GM12878 (cell line): Measurements from ENCODE around the gene NXN. TPM values are rescaled to one million over a fixed set of nuclear protein-coding genes. Genes with fewer than 3 reads are reported as not detected.

Experiments used
- ATAC-seq: fragments of 200-7000 bp; cut with Tn5 transposase; 3 replicates; pipeline ENCODE4 v1.9.1; 2020; ENCODE audit warnings: mild to moderate bottlenecking, moderate library complexity
- BruUV-seq: library from RNA; stranded (reverse); fragments of 400-500 nt; replicated peaks from 2 replicates; lab custom pipeline; 2021; lab: Mats Ljungman, UMichigan
- CTCF ChIA-PET: fragments of 300-600 bp; sonication (Branson Sonifier 250); formaldehyde crosslinking; extraction: SDS; loops from one replicate; lab custom pipeline; 2021; ENCODE audit warnings: inconsistent platforms; lab: Yijun Ruan, JAX
- POLR2A ChIA-PET: fragments of 350-600 bp; formaldehyde crosslinking; extraction: SDS; loops from one replicate; lab custom pipeline; 2021; ENCODE audit warnings: inconsistent platforms; lab: Charles Lee
- RAD21 ChIA-PET: fragments of 300-600 bp; sonication (Branson Sonifier 250); formaldehyde crosslinking; loops from one replicate; lab custom pipeline; 2023; ENCODE audit warnings: antibody characterized with exemption; ENCODE audit not compliant: unreplicated experiment; lab: Charles Lee
- SMC1A ChIA-PET: fragments of 300-600 bp; sonication (Branson Sonifier 250); formaldehyde crosslinking; loops from one replicate; lab custom pipeline; 2023; ENCODE audit not compliant: unreplicated experiment, uncharacterized antibody; lab: Charles Lee
- DNase-seq: peaks from one replicate; pipeline ENCODE4 v3.0.0-alpha.2; 2011; ENCODE audit warnings: low read depth, low spot score
- FAIRE-seq: peaks from 3 replicates; lab custom pipeline; 2011; peaks lifted over from hg19 to GRCh38; lab: Jason Lieb, UNC
- H2AFZ ChIP-seq: 2 replicates; pipeline ENCODE4 v1.6.0; 2011; ENCODE audit warnings: low read depth, low read length, control low read depth; ENCODE audit not compliant: control insufficient read depth
- H3K27ac ChIP-seq: 2 replicates; pipeline ENCODE4 v1.5.1; 2011; ENCODE audit warnings: control low read depth; ENCODE audit not compliant: control insufficient read depth, insufficient read depth
- H3K27me3 ChIP-seq, 2 experiments: replicated peaks in 1 of 2; 2 replicates each; pipeline versions ENCODE4 v1.6.0 to v1.6.1; 2011; ENCODE audit warnings: low read length in 1 of 2; ENCODE audit not compliant: control insufficient read depth in 2 of 2, insufficient read depth in 2 of 2
- H3K36me3 ChIP-seq, 2 experiments: 2 replicates each; pipeline ENCODE4 v1.5.1; 2011; ENCODE audit warnings: low read length in 1 of 2; ENCODE audit not compliant: control insufficient read depth in 2 of 2, insufficient read depth in 2 of 2
- H3K4me1 ChIP-seq: 2 replicates; pipeline ENCODE4 v1.6.1; 2011; ENCODE audit warnings: mild to moderate bottlenecking, low read length, moderate library complexity, mixed read lengths; ENCODE audit not compliant: control insufficient read depth, insufficient read depth
- H3K4me2 ChIP-seq: 2 replicates; pipeline ENCODE4 v1.6.0; 2011; ENCODE audit warnings: control low read depth; ENCODE audit not compliant: control insufficient read depth, insufficient read depth
- H3K4me3 ChIP-seq: fragments of 200-600 bp; sonication (generic); 2 replicates; pipeline ENCODE4 v1.5.1; 2016
- H3K79me2 ChIP-seq: 2 replicates; pipeline ENCODE4 v1.6.0; 2011; ENCODE audit warnings: low read length; ENCODE audit not compliant: control insufficient read depth, insufficient read depth
- H3K9ac ChIP-seq: 2 replicates; pipeline ENCODE4 v1.8.0; 2011; ENCODE audit warnings: low read length, control low read depth, mixed read lengths; ENCODE audit not compliant: control insufficient read depth, insufficient read depth
- H3K9me3 ChIP-seq: replicated peaks from 3 replicates; pipeline ENCODE4 v1.5.1; 2011; ENCODE audit warnings: mild to moderate bottlenecking, low read length; ENCODE audit not compliant: control insufficient read depth, insufficient read depth
- H4K20me1 ChIP-seq: 2 replicates; pipeline ENCODE4 v1.6.0; 2011; ENCODE audit not compliant: control insufficient read depth, insufficient read depth
- GATAD2B ChIP-seq: fragments of 450-650 bp; conservative IDR thresholded peaks from 2 replicates; pipeline ENCODE4 v1.6.1; 2017; ENCODE audit warnings: low read depth, mild to moderate bottlenecking, moderate library complexity
- HCFC1 ChIP-seq: fragments of 150-350 bp; IDR thresholded peaks from 2 replicates; pipeline ENCODE4 v1.6.1; 2014; ENCODE audit warnings: low read length
- HDGF ChIP-seq: fragments of 450-650 bp; IDR thresholded peaks from 2 replicates; pipeline ENCODE4 v1.6.1; 2016; ENCODE audit warnings: antibody characterized with exemption
- IKZF2 ChIP-seq, 2 experiments: fragments of 450-650 bp; IDR thresholded peaks; 2 replicates each; pipeline ENCODE4 v1.6.1; 2017; ENCODE audit warnings: mild to moderate bottlenecking in 2 of 2, moderate library complexity in 2 of 2
- NR2F1 ChIP-seq: fragments of 450-650 bp; conservative IDR thresholded peaks from 2 replicates; pipeline ENCODE4 v1.6.1; 2017; ENCODE audit warnings: mild to moderate bottlenecking
- PAX5 ChIP-seq: IDR thresholded peaks from 2 replicates; pipeline ENCODE4 v1.6.1; 2011; ENCODE audit warnings: low read depth, low read length, borderline replicate concordance
- POLR2AphosphoS2 ChIP-seq: IDR thresholded peaks from 2 replicates; pipeline ENCODE4 v1.6.1; 2011; ENCODE audit warnings: low read depth, mild to moderate bottlenecking, low read length, improper control_type of control experiment, moderate library complexity
- RUNX3 ChIP-seq: IDR thresholded peaks from 2 replicates; pipeline ENCODE4 v1.6.1; 2012; ENCODE audit warnings: low read length, inconsistent platforms
- TARDBP ChIP-seq: IDR thresholded peaks from 2 replicates; pipeline ENCODE4 v1.6.1; 2016; ENCODE audit warnings: borderline replicate concordance
- ZBED1 ChIP-seq: IDR thresholded peaks from 2 replicates; pipeline ENCODE4 v1.6.1; 2016; ENCODE audit warnings: borderline replicate concordance
- ZZZ3 ChIP-seq: IDR thresholded peaks from 2 replicates; pipeline ENCODE4 v1.6.1; 2011; ENCODE audit warnings: low read depth; ENCODE audit not compliant: control insufficient read depth, insufficient read length
- WGBS: methylation state at CpG from one replicate; pipeline ENCODE4 v1.1.6; 2016; ENCODE audit warnings: low lambda C conversion rate; ENCODE audit not compliant: insufficient replicate concordance, insufficient coverage; ENCODE audit errors: missing lambda C conversion rate; 5-methylcytosine and 5-hydroxymethylcytosine counted together
- in situ Hi-C: fragments of 300-500 bp; cut with MboI; formaldehyde crosslinking; loops from 9 replicates; pipeline ENCODE4 v1.14.3; 2018; ENCODE audit warnings: mixed read lengths
- intact Hi-C: fragments of 100-400 bp; cut with micrococcal nuclease; formaldehyde crosslinking; loops from one replicate; pipeline ENCODE4 v1.14.2; 2022; ENCODE audit not compliant: unreplicated experiment
- polyA plus RNA-seq, 11 experiments: library from polyadenylated mRNA; depleted of rRNA in 4 of 11; unstranded in 6 of 11; stranded (reverse) in 5 of 11; fragments of >200 nt; fragmentation: Nextera tagmentation in 4 of 11; fragmentation: Illumina TruSeq in 1 of 11; extraction: Ambion mirVana in 4 of 11; extraction: Trizol in 1 of 11; gene quantifications; 1 replicate in 1 of 11; 2 replicates in 10 of 11; pipeline versions ENCODE4 v1.2.1 to v1.2.3, GENCODE V29; 2011 to 2016; ENCODE audit warnings: inconsistent platforms in 2 of 11, missing spikeins in 2 of 11, low read depth in 1 of 11
- total RNA-seq, 4 experiments: library from RNA; depleted of rRNA in 3 of 4; stranded (reverse); fragments of >200 nt in 3 of 4; fragmentation: Illumina TruSeq in 1 of 4; extraction: Trizol in 1 of 4; gene quantifications; 2 replicates each; pipeline versions ENCODE4 v1.2.1 to v1.2.3, GENCODE V29; 2013 to 2021
- TF ChIP-seq, protein P1 (sequence below): IDR thresholded peaks from 2 replicates; pipeline ENCODE4 v1.6.1; 2011; ENCODE audit warnings: borderline replicate concordance, low read depth, mild to moderate bottlenecking, moderate library complexity, mixed read lengths, low read length; ENCODE audit not compliant: insufficient read depth; ENCODE audit errors: extremely low read length
- TF ChIP-seq, protein P2 (sequence below), 3 experiments: IDR thresholded peaks in 2 of 3; conservative IDR thresholded peaks in 1 of 3; 2 replicates each; pipeline ENCODE4 v1.5.1; 2011; ENCODE audit warnings: low read depth in 3 of 3, low read length in 3 of 3, mild to moderate bottlenecking in 3 of 3, control low read depth in 2 of 3, moderate library complexity in 2 of 3, inconsistent platforms in 1 of 3, mixed read lengths in 1 of 3; ENCODE audit not compliant: control insufficient read depth in 2 of 3, insufficient read depth in 1 of 3; ENCODE audit errors: extremely low read depth in 1 of 3
- TF ChIP-seq, protein P3 (sequence below): fragments of 450-650 bp; formaldehyde crosslinking; IDR thresholded peaks from 2 replicates; pipeline ENCODE4 v1.5.0; 2022; ENCODE audit warnings: mild to moderate bottlenecking, missing genetic modification characterization
- TF ChIP-seq, protein P4 (sequence below): IDR thresholded peaks from 2 replicates; pipeline ENCODE4 v1.6.1; 2011; ENCODE audit warnings: low read depth, mild to moderate bottlenecking, low read length, moderate library complexity, borderline replicate concordance; ENCODE audit errors: extremely low read depth

Gene NXN
- total and polyA plus RNA-seq, 10 of the 15 experiments (the other 5 are each of a cell fraction or from before 2014, with no cell fraction given) = 0.04 to 1.2 (median 0.30) TPM

DNA sequence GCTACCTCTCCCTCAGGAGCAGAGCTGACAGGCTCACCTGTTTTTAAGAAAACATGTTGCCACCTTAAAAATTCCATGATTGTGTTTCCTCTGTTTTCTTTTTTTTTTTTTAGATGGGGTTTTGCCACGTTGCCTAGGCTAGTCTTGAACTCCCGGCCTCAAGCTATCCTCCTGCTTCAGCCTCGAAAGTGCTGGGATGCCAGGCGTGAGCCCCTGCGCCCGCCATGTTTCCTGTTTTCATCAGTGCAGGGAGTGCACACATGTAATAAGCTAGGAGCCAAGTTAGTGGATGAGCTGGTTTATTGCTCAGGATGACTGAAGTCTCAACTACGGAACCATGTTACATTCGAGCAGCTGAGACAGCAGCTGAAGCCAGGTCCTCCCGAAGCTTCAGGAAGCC lies 183.9 kb downstream of the NXN start:
- no peak overlapping the region for H3K9ac ChIP-seq
- CTCF ChIA-PET = interaction anchor here (0.7 to 6.1 kb wide), 3 partner anchors 182 to 201 kb away, joined by 3 to 61 read pairs (median 6); partner anchors contain the start of genes NXN and TIMM22
- no peak for ATAC-seq
- SMC1A ChIA-PET = interaction anchor here (0.5 to 2.6 kb wide), 5 partner anchors 52 to 384 kb away, joined by 3 to 24 read pairs (median 3); partner anchors contain the start of gene NXN
- 85% methylated on average over 9 of the region's 9 CpGs for WGBS
- H3K4me3 ChIP-seq = no peak overlapping the region
- no peaks in the 10 kb centered on the region for H3K4me1 ChIP-seq
- BruUV-seq = no TSS peak
- in situ Hi-C loops = loop anchor here (5.0 kb wide), 1 partner anchor 192 kb away; no protein-coding TSS in a partner anchor
- TF ChIP-seq NR2F1 = no peak
- no peak for TF ChIP-seq ZZZ3
- TF ChIP-seq ZBED1 = no peak
- TF ChIP-seq, protein P1, sequence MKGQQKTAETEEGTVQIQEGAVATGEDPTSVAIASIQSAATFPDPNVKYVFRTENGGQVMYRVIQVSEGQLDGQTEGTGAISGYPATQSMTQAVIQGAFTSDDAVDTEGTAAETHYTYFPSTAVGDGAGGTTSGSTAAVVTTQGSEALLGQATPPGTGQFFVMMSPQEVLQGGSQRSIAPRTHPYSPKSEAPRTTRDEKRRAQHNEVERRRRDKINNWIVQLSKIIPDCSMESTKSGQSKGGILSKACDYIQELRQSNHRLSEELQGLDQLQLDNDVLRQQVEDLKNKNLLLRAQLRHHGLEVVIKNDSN = no peak
- no peak for TF ChIP-seq GATAD2B
- no peak for TF ChIP-seq HDGF
- no peak for TF ChIP-seq RUNX3
- TF ChIP-seq, protein P2, sequence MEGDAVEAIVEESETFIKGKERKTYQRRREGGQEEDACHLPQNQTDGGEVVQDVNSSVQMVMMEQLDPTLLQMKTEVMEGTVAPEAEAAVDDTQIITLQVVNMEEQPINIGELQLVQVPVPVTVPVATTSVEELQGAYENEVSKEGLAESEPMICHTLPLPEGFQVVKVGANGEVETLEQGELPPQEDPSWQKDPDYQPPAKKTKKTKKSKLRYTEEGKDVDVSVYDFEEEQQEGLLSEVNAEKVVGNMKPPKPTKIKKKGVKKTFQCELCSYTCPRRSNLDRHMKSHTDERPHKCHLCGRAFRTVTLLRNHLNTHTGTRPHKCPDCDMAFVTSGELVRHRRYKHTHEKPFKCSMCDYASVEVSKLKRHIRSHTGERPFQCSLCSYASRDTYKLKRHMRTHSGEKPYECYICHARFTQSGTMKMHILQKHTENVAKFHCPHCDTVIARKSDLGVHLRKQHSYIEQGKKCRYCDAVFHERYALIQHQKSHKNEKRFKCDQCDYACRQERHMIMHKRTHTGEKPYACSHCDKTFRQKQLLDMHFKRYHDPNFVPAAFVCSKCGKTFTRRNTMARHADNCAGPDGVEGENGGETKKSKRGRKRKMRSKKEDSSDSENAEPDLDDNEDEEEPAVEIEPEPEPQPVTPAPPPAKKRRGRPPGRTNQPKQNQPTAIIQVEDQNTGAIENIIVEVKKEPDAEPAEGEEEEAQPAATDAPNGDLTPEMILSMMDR (IDR thresholded peaks at IDR 0.05 in 2 of 3, conservative IDR thresholded peaks at IDR 0.05 in 1 of 3; ENCODE audit: control insufficient read depth in 2 of 3, extremely low read depth in 1 of 3, insufficient read depth in 1 of 3, low read depth in 3 of 3, low read length in 3 of 3) = no peak
- TF ChIP-seq, protein P3, sequence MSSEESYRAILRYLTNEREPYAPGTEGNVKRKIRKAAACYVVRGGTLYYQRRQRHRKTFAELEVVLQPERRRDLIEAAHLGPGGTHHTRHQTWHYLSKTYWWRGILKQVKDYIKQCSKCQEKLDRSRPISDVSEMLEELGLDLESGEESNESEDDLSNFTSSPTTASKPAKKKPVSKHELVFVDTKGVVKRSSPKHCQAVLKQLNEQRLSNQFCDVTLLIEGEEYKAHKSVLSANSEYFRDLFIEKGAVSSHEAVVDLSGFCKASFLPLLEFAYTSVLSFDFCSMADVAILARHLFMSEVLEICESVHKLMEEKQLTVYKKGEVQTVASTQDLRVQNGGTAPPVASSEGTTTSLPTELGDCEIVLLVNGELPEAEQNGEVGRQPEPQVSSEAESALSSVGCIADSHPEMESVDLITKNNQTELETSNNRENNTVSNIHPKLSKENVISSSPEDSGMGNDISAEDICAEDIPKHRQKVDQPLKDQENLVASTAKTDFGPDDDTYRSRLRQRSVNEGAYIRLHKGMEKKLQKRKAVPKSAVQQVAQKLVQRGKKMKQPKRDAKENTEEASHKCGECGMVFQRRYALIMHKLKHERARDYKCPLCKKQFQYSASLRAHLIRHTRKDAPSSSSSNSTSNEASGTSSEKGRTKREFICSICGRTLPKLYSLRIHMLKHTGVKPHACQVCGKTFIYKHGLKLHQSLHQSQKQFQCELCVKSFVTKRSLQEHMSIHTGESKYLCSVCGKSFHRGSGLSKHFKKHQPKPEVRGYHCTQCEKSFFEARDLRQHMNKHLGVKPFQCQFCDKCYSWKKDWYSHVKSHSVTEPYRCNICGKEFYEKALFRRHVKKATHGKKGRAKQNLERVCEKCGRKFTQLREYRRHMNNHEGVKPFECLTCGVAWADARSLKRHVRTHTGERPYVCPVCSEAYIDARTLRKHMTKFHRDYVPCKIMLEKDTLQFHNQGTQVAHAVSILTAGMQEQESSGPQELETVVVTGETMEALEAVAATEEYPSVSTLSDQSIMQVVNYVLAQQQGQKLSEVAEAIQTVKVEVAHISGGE (CRISPR knock-in tag) = no peak
- no peak for TF ChIP-seq PAX5
- TF ChIP-seq, protein P4, sequence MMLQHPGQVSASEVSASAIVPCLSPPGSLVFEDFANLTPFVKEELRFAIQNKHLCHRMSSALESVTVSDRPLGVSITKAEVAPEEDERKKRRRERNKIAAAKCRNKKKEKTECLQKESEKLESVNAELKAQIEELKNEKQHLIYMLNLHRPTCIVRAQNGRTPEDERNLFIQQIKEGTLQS = no peak
- TF ChIP-seq HCFC1 = no peak
- TF ChIP-seq POLR2AphosphoS2 = no peak
- TF ChIP-seq TARDBP = no peak
- TF ChIP-seq IKZF2 (IDR thresholded peaks at IDR 0.05) = no peak
- TF ChIP-seq, all 136 proteins: peak for 0
- Histone ChIP-seq H2AFZ (no peak overlapping the region), H4K20me1 (no peaks in the 10 kb centered on the region), H3K27me3 (no peaks in the 10 kb centered on the region), H3K4me2 (no peak overlapping the region), H3K79me2 (no peaks in the 10 kb centered on the region), H3K27ac (no peak overlapping the region), H3K36me3 (peaks cover 3% of the 10 kb centered on the region in 2 experiments; a peak in 3 of 4 replicates), H3K9me3 (no peaks in the 10 kb centered on the region)
- no peak for FAIRE-seq
- ChIA-PET POLR2A (interaction anchor here (0.9 kb wide), 1 partner anchor 185 kb away, joined by 3 read pairs; no protein-coding TSS in a partner anchor), RAD21 (interaction anchor here (1.2 to 3.1 kb wide), 3 partner anchors 14 to 185 kb away, joined by 3 to 32 read pairs (median 4); partner anchors contain the start of genes GLOD4, MRM3 and NXN)
- DNase-seq = no peak
- intact Hi-C loops = loop anchor here (1.0 kb wide), 1 partner anchor 186 kb away; no protein-coding TSS in a partner anchor
